ENCODE data around the gene TMEM63C.
"Not testable (repeated sequence)": the region's sequence is repeated elsewhere in the genome, so short reads cannot be mapped to it uniquely, and the experiment has no call there.

TMEM63C gene

GRCh38 chr14:77161011-77161410, 20.6 kb upstream of the TMEM63C start:
- DNase-seq (ENCODE audit: extremely low read depth, insufficient read length), result no peak
- Histone ChIP-seq H3K4me3 (replicated peaks; ENCODE audit: low read depth, low read length) (no peak overlapping the region), H3K27me3 (replicated peaks; ENCODE audit: control insufficient read depth, insufficient read depth, low read length) (peaks cover 4% of the 10 kb centered on the region), H3K36me3 (ENCODE audit: control insufficient read depth, insufficient read depth, low read length) (no peaks in the 10 kb centered on the region)
- TF ChIP-seq CTCF (IDR thresholded peaks at IDR 0.05; ENCODE audit: insufficient read depth, low read length, poor library complexity, severe bottlenecking), result no peak

GRCh38 chr14:77170045-77170444, 11.6 kb upstream of the TMEM63C start:
- no peak overlapping the region for H3K4me3 ChIP-seq (replicated peaks; ENCODE audit: low read depth, low read length)
- TF ChIP-seq CTCF (IDR thresholded peaks at IDR 0.05; ENCODE audit: insufficient read depth, low read length, poor library complexity, severe bottlenecking), result no peak
- H3K36me3 ChIP-seq (ENCODE audit: control insufficient read depth, insufficient read depth, low read length), result no peaks in the 10 kb centered on the region
- no peaks in the 10 kb centered on the region for H3K27me3 ChIP-seq (replicated peaks; ENCODE audit: control insufficient read depth, insufficient read depth, low read length)
- DNase-seq (ENCODE audit: extremely low read depth, insufficient read length), result no peak

- no peaks in the 10 kb centered on the region for H3K36me3 ChIP-seq (ENCODE audit: control insufficient read depth, insufficient read depth, low read length)
- no peak for DNase-seq (ENCODE audit: extremely low read depth, insufficient read length)
- no peaks in the 10 kb centered on the region for H3K27me3 ChIP-seq (replicated peaks; ENCODE audit: control insufficient read depth, insufficient read depth, low read length)
- no peak overlapping the region for H3K4me3 ChIP-seq (replicated peaks; ENCODE audit: low read depth, low read length)
- no peak for TF ChIP-seq CTCF (IDR thresholded peaks at IDR 0.05; ENCODE audit: insufficient read depth, low read length, poor library complexity, severe bottlenecking)
Measured at GRCh38 chr14:77172916-77173315, 8.7 kb upstream of the TMEM63C start.

- H3K4me3 ChIP-seq (replicated peaks; ENCODE audit: low read depth, low read length); H3K27me3 ChIP-seq (replicated peaks; ENCODE audit: control insufficient read depth, insufficient read depth, low read length); DNase-seq (ENCODE audit: extremely low read depth, insufficient read length); H3K36me3 ChIP-seq (ENCODE audit: control insufficient read depth, insufficient read depth, low read length): not testable (repeated sequence)
Measured at GRCh38 chr14:77173911-77174617, 7.5 kb upstream of the TMEM63C start.

GRCh38 chr14:77175843-77176242, 5.8 kb upstream of the TMEM63C start:
- no peak for TF ChIP-seq CTCF (IDR thresholded peaks at IDR 0.05; ENCODE audit: insufficient read depth, low read length, poor library complexity, severe bottlenecking)

GRCh38 chr14:77177702-77178101, 3.9 kb upstream of the TMEM63C start:
- TF ChIP-seq CTCF (IDR thresholded peaks at IDR 0.05; ENCODE audit: insufficient read depth, low read length, poor library complexity, severe bottlenecking), result no peak
- Histone ChIP-seq H3K4me3 (replicated peaks; ENCODE audit: low read depth, low read length) (no peak overlapping the region), H3K36me3 (ENCODE audit: control insufficient read depth, insufficient read depth, low read length) (no peaks in the 10 kb centered on the region), H3K27me3 (replicated peaks; ENCODE audit: control insufficient read depth, insufficient read depth, low read length) (no peaks in the 10 kb centered on the region; the same call in 1 of the 2 replicates)
- DNase-seq (ENCODE audit: extremely low read depth, insufficient read length), result no peak

More at GRCh38 chr14:77175843-77176242, 5.8 kb upstream of the TMEM63C start:
- no peaks in the 10 kb centered on the region for H3K27me3 ChIP-seq (replicated peaks; ENCODE audit: control insufficient read depth, insufficient read depth, low read length)
- no peak overlapping the region for H3K4me3 ChIP-seq (replicated peaks; ENCODE audit: low read depth, low read length)
- no peaks in the 10 kb centered on the region for H3K36me3 ChIP-seq (ENCODE audit: control insufficient read depth, insufficient read depth, low read length)
- no peak for DNase-seq (ENCODE audit: extremely low read depth, insufficient read length)

All from GM06990 (cell line).